AG09309 (cell line): ENCODE results near the gene SMARCB1.

ENCODE experiments used
- DNase-seq: peaks from one replicate; pipeline ENCODE4 v3.0.0-alpha.2; 2010; ENCODE audit warnings: low read depth
- H3K4me3 ChIP-seq: 2 replicates; pipeline ENCODE4 v1.5.1; 2011; ENCODE audit warnings: mild to moderate bottlenecking, low read depth, low read length, moderate library complexity; ENCODE audit not compliant: control insufficient read depth
- TF ChIP-seq, protein P1 (sequence below): IDR thresholded peaks from 2 replicates; pipeline ENCODE4 v1.5.1; 2011; ENCODE audit warnings: mild to moderate bottlenecking, low read depth, low read length, inconsistent platforms; ENCODE audit not compliant: insufficient read depth, control insufficient read depth; ENCODE audit errors: missing control alignments

SMARCB1 gene

DNA sequence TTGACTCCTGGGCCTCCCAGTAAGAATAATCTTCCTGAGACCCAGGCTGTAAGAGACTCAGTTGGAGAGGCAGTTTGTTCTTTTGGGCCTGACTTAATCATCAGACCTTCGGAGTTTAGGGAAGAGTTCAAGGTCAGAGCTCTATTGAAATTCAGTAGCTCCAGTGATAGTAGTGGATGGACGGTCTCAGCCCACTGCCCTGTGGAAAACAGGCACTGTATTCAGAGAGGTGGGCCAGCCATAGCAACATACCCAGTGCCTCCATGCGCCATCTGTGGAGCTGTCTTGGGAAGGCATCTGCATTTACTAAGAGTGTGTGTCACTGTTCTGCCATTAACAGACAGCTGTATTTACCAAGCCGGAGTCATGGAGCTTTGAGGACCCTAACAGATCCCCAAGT is 2.9 kb downstream of the SMARCB1 start:
- DNase-seq, result no peak
- no peak overlapping the region for H3K4me3 ChIP-seq
- TF ChIP-seq, protein P1, sequence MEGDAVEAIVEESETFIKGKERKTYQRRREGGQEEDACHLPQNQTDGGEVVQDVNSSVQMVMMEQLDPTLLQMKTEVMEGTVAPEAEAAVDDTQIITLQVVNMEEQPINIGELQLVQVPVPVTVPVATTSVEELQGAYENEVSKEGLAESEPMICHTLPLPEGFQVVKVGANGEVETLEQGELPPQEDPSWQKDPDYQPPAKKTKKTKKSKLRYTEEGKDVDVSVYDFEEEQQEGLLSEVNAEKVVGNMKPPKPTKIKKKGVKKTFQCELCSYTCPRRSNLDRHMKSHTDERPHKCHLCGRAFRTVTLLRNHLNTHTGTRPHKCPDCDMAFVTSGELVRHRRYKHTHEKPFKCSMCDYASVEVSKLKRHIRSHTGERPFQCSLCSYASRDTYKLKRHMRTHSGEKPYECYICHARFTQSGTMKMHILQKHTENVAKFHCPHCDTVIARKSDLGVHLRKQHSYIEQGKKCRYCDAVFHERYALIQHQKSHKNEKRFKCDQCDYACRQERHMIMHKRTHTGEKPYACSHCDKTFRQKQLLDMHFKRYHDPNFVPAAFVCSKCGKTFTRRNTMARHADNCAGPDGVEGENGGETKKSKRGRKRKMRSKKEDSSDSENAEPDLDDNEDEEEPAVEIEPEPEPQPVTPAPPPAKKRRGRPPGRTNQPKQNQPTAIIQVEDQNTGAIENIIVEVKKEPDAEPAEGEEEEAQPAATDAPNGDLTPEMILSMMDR, result no peak

- TF ChIP-seq, protein P1, result no peak
- DNase-seq, result peak; percentile 90
- H3K4me3 ChIP-seq, result no peak overlapping the region
These were observed 4.3 kb downstream of the SMARCB1 start for GRCh38 chr22:23790819-23791737.

DNA sequence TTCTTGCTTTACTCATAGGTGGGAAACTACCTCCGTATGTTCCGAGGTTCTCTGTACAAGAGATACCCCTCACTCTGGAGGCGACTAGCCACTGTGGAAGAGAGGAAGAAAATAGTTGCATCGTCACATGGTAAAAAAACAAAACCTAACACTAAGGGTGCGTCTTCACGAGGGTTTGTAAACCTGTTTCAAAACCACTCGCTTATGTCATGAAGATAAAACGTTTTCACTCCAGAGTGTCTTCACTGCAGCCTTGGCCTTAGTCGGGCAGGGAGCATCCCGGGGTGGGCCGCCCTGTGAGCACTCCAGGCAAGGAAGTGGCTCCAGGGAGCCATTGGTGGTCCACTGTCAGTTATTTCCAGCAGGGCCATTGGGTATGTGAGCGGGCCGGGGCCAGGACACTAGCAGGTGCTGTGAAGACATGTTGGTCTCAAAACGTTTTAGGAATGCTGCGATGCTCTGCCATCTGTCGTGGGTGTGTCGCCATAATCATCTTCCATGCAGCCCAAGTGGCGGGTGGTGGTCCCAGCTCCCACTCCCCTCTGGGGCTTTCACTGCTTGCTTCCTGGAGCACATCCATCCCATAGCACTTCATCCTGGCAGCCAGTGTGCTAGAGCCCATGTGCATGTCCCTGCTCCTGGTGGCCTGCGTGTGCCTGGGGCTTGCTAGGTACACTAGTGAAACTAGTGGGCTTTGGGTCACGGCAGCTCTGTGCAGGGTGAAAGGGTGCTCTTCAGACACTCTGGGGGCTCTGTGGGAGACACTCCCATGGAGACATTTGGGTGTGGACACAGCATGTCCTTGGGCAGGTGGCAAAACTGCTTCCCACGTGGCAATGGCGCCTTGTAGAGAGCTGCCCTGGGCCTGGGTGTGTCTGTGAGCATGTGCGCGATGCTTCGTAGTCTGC is 5.2 kb downstream of the SMARCB1 start:
- no peak overlapping the region for H3K4me3 ChIP-seq
- no peak for DNase-seq
- TF ChIP-seq, protein P1, result no peak

- no peak overlapping the region for H3K4me3 ChIP-seq
- TF ChIP-seq, protein P1, result no peak
- DNase-seq, result no peak
These were observed 6.6 kb downstream of the SMARCB1 start for GRCh38 chr22:23793326-23793725.

- DNase-seq, result peak; percentile 57
- TF ChIP-seq, protein P1, result no peak
- H3K4me3 ChIP-seq, result no peak overlapping the region
These were observed 9.7 kb downstream of the SMARCB1 start for GRCh38 chr22:23796461-23796860.
